Measurements from ENCODE around the gene MROH8. TPM values are rescaled to one million over a fixed set of nuclear protein-coding genes. Genes with fewer than 3 reads are reported as not detected.

Gene MROH8
- total and polyA plus RNA-seq, 2 of the 13 experiments (the other 11 are each of a cell fraction or from before 2014, with no cell fraction given), result 2.6 to 5.5 TPM

DNA sequence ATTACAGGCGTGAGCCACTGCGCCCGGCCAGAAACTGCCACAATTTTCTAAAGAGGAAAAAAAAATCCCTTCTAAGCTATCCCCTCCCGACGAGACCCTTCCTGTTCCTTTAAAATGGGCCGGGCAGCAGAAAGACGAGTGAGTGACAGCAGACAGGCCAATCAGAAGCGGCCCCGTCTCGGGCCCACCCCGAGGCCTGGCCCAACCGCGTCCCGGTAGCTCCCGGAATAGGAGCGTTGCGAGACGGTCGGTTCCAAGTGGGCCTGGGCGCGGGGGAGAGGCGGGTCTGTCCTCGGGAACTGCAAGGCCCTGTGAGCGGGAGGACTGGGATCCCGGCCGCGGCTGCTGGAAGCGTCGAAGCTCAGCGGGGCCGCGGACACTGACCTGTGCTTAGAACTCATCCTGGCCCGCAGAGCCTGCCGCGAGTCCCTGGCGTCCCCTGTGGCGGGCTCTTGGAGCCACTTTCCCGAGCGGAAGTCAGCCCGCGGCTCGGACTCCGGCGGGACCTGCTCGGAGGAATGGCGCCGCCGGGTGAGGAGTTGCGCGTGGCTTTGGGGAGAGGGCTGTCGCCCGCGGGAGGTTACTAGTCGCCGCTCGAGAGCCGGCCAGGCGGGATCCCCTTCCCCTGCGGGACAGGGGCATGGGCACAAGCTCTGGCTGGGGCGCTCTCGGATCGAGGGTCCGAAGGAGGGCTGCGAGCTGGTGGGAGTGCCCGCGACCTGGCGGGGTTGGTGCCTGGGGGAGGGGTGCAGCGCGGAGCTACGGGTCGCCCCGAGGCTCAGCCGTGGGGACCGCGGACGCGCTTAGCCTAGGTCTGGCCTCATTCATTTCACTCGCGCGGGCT is at the start of gene MROH8, which contains the start of gene RPN2 (continued):
- TF ChIP-seq, protein P1, sequence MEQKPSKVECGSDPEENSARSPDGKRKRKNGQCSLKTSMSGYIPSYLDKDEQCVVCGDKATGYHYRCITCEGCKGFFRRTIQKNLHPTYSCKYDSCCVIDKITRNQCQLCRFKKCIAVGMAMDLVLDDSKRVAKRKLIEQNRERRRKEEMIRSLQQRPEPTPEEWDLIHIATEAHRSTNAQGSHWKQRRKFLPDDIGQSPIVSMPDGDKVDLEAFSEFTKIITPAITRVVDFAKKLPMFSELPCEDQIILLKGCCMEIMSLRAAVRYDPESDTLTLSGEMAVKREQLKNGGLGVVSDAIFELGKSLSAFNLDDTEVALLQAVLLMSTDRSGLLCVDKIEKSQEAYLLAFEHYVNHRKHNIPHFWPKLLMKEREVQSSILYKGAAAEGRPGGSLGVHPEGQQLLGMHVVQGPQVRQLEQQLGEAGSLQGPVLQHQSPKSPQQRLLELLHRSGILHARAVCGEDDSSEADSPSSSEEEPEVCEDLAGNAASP (CRISPR knock-in tag; IDR thresholded peaks at IDR 0.05; ENCODE audit: borderline replicate concordance), result peak; percentile 51; the same call in 1 of the 2 replicates
- TF ChIP-seq EP300 (IDR thresholded peaks at IDR 0.05; ENCODE audit: low read depth in 2 of 2, low read length in 2 of 2), result peak in 1 of 2 experiments; percentile 6; a peak in 1 of 4 replicates
- TF ChIP-seq EP300 (CRISPR knock-in tag; IDR thresholded peaks at IDR 0.05; ENCODE audit: borderline replicate concordance), result no peak
- TF ChIP-seq, protein P2, sequence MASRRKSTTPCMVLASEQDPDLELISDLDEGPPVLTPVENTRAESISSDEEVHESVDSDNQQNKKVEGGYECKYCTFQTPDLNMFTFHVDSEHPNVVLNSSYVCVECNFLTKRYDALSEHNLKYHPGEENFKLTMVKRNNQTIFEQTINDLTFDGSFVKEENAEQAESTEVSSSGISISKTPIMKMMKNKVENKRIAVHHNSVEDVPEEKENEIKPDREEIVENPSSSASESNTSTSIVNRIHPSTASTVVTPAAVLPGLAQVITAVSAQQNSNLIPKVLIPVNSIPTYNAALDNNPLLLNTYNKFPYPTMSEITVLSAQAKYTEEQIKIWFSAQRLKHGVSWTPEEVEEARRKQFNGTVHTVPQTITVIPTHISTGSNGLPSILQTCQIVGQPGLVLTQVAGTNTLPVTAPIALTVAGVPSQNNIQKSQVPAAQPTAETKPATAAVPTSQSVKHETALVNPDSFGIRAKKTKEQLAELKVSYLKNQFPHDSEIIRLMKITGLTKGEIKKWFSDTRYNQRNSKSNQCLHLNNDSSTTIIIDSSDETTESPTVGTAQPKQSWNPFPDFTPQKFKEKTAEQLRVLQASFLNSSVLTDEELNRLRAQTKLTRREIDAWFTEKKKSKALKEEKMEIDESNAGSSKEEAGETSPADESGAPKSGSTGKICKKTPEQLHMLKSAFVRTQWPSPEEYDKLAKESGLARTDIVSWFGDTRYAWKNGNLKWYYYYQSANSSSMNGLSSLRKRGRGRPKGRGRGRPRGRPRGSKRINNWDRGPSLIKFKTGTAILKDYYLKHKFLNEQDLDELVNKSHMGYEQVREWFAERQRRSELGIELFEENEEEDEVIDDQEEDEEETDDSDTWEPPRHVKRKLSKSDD (CRISPR knock-in tag; IDR thresholded peaks at IDR 0.05; ENCODE audit: low read depth), result peak; percentile 68
- peak; percentile 51; the same call in 1 of the 2 replicates for TF ChIP-seq PPARG (CRISPR knock-in tag; conservative IDR thresholded peaks at IDR 0.05)
- peak; percentile 72 for TF ChIP-seq NR2C2 (CRISPR knock-in tag; IDR thresholded peaks at IDR 0.05; ENCODE audit: borderline replicate concordance)
- TF ChIP-seq, protein P3, sequence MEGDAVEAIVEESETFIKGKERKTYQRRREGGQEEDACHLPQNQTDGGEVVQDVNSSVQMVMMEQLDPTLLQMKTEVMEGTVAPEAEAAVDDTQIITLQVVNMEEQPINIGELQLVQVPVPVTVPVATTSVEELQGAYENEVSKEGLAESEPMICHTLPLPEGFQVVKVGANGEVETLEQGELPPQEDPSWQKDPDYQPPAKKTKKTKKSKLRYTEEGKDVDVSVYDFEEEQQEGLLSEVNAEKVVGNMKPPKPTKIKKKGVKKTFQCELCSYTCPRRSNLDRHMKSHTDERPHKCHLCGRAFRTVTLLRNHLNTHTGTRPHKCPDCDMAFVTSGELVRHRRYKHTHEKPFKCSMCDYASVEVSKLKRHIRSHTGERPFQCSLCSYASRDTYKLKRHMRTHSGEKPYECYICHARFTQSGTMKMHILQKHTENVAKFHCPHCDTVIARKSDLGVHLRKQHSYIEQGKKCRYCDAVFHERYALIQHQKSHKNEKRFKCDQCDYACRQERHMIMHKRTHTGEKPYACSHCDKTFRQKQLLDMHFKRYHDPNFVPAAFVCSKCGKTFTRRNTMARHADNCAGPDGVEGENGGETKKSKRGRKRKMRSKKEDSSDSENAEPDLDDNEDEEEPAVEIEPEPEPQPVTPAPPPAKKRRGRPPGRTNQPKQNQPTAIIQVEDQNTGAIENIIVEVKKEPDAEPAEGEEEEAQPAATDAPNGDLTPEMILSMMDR (CRISPR knock-in tag; IDR thresholded peaks at IDR 0.05), result 0 out of 2 replicates have a peak, but pooled peaks have one; percentile 13
- 0 out of 2 replicates have a peak, but pooled peaks have one; percentile 14 for TF ChIP-seq NCOR1 (IDR thresholded peaks at IDR 0.05; ENCODE audit: borderline replicate concordance, low read length)
- TF ChIP-seq, protein P4, sequence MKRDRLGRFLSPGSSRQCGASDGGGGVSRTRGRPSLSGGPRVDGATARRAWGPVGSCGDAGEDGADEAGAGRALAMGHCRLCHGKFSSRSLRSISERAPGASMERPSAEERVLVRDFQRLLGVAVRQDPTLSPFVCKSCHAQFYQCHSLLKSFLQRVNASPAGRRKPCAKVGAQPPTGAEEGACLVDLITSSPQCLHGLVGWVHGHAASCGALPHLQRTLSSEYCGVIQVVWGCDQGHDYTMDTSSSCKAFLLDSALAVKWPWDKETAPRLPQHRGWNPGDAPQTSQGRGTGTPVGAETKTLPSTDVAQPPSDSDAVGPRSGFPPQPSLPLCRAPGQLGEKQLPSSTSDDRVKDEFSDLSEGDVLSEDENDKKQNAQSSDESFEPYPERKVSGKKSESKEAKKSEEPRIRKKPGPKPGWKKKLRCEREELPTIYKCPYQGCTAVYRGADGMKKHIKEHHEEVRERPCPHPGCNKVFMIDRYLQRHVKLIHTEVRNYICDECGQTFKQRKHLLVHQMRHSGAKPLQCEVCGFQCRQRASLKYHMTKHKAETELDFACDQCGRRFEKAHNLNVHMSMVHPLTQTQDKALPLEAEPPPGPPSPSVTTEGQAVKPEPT (CRISPR knock-in tag; IDR thresholded peaks at IDR 0.05; ENCODE audit: low read depth), result peak; percentile 32; the same call in 1 of the 2 replicates
- peak; percentile 69; the same call in 1 of the 2 replicates for TF ChIP-seq ZNF17 (CRISPR knock-in tag; IDR thresholded peaks at IDR 0.05)
- TF ChIP-seq ZNF780A (CRISPR knock-in tag; IDR thresholded peaks at IDR 0.05), result no peak
- TF ChIP-seq RFX5 (IDR thresholded peaks at IDR 0.05; ENCODE audit: low read depth, low read length), result peak; percentile 61; the same call in 1 of the 2 replicates
- peak; percentile 14; the same call in 1 of the 2 replicates for TF ChIP-seq MEIS1 (CRISPR knock-in tag; IDR thresholded peaks at IDR 0.05; ENCODE audit: borderline replicate concordance)
- TF ChIP-seq AHR (CRISPR knock-in tag; IDR thresholded peaks at IDR 0.05), result peak; percentile 69; the same call in 1 of the 2 replicates
- peak; percentile 84; the same call in 1 of the 2 replicates for TF ChIP-seq ZNF234 (CRISPR knock-in tag; conservative IDR thresholded peaks at IDR 0.05)
- TF ChIP-seq ZNF263 (CRISPR knock-in tag; IDR thresholded peaks at IDR 0.05), result peak; percentile 88
- no peak for TF ChIP-seq REXO4 (CRISPR knock-in tag; IDR thresholded peaks at IDR 0.05; ENCODE audit: borderline replicate concordance)
- peak; percentile 85 for TF ChIP-seq ETV5 (CRISPR knock-in tag; IDR thresholded peaks at IDR 0.05; ENCODE audit: borderline replicate concordance)
- TF ChIP-seq SCMH1 (CRISPR knock-in tag; IDR thresholded peaks at IDR 0.05; ENCODE audit: borderline replicate concordance), result no peak
- TF ChIP-seq, protein P5, sequence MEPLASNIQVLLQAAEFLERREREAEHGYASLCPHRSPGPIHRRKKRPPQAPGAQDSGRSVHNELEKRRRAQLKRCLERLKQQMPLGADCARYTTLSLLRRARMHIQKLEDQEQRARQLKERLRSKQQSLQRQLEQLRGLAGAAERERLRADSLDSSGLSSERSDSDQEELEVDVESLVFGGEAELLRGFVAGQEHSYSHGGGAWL (CRISPR knock-in tag; IDR thresholded peaks at IDR 0.05), result peak; percentile 94

Data from HepG2 (cell line).